GM21381 (cell line): Measurements from ENCODE around the gene ATXN1.
"Not testable (repeated sequence)": the region's sequence is repeated elsewhere in the genome, so short reads cannot be mapped to it uniquely, and the experiment has no call there.

Source experiments
- ATAC-seq: cut with Tn5 transposase; IDR thresholded peaks from one replicate; pipeline ENCODE4 v1.9.1; 2021; ENCODE audit warnings: mild to moderate bottlenecking, moderate library complexity; ENCODE audit not compliant: unreplicated experiment

The ATXN1 gene

GRCh38 chr6:16625291-16626265, 135.7 kb downstream of the ATXN1 start:
- no peak for ATAC-seq

- ATAC-seq: no peak
Measured at GRCh38 chr6:16624636-16625290, 136.5 kb downstream of the ATXN1 start.

- ATAC-seq: no peak
Measured at GRCh38 chr6:16623731-16624130, 137.5 kb downstream of the ATXN1 start.

DNA sequence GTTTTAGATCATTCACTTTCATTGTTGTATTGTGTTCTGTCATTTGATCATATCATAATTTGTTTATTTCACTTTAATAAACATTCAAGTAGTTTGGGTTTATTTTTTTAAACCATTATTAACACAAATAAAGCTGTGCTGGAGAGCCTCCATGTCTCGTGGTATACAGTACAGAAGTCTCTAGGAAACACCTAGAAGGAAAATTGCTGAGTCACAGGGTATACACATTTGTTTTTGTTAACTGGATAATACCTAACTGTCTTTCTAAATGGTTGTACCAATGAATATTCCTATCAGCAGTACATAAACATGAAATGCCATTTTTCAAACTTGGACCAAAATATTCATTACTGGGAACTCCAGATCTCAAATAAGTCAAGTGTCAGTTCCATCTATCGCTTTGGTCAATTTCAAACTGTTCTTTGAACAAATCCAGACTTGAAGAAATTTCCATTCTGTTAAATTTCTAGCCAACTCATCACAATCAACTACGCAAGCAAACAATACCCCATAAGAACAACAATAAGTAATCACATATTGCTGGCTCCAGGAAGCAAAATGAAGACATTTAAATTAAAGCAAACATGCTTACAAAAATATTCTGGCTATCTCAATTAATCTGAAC, 138.1 kb downstream of the ATXN1 start:
- ATAC-seq: no peak

- ATAC-seq: no peak
Measured at GRCh38 chr6:16622193-16622592, 139.1 kb downstream of the ATXN1 start.

DNA sequence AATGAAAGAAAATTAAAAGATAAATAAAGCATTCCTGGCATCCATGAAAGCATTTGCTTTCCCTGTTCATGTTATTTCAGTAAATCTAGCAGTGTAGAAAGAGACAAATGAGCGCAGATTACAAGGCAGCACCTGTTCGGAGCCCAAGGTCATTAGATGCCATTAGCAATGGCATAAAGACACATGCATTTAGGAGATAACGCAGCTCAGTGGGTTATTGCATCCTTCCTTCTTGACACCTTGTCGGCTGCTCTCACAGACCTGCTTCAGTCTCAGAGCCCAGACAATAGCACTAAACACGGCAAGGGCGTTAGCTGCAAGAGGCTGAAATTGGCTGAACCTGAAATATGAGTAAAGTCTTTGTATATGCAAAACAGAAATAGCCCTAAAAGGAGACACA, 140.3 kb downstream of the ATXN1 start:
- no peak for ATAC-seq

DNA sequence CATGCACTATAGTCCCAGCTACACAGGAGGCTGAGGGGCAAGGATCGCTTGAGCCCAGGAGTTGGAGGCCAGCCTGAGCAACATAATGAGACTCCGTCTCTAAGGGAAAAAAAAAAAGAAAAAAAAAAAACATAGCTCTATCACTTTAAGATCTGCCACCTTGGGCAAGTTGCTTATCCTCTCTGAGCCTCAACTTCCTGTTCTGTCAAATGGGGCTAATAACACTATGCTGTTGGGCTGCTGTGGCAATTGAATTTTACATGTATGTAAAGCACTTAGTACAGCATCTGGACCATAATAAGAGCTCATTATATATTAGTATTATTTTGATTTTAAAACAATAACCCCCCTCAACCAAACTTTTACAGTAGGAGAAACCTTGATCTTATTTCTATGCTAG, 141.5 kb downstream of the ATXN1 start:
- no peak for ATAC-seq

- no peak for ATAC-seq
Measured at GRCh38 chr6:16618962-16619361, 142.3 kb downstream of the ATXN1 start.

GRCh38 chr6:16615215-16615614, 146.0 kb downstream of the ATXN1 start:
- not testable (repeated sequence) for ATAC-seq

DNA sequence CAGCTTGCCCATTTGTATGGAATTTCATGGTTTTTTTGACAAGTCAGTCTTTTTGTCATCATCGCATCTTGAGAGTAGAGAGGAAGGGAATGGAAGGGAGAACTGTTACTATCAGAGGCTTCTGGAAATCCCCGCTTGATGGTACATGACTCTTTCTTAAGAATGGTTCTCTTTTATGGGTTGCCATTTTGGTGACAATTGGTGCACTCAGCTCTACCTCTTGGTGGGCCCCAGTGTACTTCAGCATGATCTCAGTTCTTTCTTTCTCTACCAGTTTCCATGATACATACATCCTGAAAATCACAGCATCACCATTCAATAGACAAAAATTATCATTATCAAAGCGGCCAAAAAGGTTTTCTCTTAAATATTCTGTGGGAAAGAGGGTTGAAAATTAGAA, 147.1 kb downstream of the ATXN1 start:
- not testable (repeated sequence) for ATAC-seq

GRCh38 chr6:16613504-16613903, 147.8 kb downstream of the ATXN1 start:
- not testable (repeated sequence) for ATAC-seq

DNA sequence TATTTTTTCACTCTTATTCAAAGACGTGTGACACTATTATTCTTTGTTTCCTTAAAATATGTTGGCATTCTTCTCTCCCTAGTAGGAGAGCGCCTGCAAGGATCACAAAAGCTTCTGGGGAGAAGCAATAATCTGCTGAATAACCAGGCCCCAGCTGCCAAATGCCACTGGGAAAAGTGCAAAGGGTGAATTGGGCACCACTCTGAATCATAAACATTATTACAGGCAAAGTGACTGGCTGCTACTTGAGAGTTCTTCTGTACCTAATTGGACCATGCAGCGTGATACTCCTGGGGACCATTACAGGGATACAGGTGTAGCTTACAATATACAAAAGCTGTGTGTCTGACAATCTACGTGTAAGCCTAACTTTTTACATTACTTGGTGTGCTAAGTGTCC, 152.8 kb downstream of the ATXN1 start:
- no peak for ATAC-seq

DNA sequence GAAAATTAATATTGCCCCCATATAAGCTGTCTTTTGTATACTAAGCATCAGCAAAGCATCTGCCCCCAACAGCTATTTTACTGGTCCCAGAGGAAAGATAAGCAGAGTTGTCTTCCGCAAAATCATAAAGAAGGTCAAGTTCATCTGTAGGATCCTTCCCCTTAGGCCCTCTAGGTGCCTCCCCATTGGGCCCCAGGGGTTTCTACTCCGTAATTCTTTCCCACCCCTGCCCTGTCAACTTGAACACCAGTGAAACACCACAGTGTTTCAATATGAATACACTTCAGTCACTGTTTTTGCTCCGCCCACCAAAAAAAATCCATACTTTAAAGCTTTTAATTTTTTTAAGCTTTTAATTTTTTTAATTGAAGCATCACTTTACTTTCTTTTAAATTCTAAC, 159.2 kb downstream of the ATXN1 start:
- ATAC-seq: peak; percentile 91

GRCh38 chr6:16600701-16601100, 160.6 kb downstream of the ATXN1 start:
- no peak for ATAC-seq

DNA sequence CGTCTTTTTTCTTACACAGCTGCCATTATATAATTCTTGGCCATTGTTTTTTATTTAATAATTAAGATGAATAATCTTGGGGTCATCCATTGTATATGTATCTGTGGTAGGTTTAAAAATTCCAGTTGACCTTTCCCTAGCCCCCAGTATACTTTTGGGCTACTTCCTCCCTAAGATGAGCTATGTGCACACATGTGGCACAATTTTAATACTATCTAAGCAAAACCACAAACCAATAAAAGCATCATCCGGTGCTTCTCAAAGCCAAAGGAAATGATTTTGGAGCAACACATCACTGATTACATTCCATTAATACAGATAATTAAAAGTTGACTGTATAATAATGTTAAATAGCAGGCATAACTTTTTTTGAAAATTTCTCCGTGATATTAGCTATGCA, 161.2 kb downstream of the ATXN1 start:
- no peak for ATAC-seq

GRCh38 chr6:16596616-16597331, 164.5 kb downstream of the ATXN1 start:
- no peak for ATAC-seq

- ATAC-seq: no peak
Measured at GRCh38 chr6:16595514-16596120, 165.6 kb downstream of the ATXN1 start.

DNA sequence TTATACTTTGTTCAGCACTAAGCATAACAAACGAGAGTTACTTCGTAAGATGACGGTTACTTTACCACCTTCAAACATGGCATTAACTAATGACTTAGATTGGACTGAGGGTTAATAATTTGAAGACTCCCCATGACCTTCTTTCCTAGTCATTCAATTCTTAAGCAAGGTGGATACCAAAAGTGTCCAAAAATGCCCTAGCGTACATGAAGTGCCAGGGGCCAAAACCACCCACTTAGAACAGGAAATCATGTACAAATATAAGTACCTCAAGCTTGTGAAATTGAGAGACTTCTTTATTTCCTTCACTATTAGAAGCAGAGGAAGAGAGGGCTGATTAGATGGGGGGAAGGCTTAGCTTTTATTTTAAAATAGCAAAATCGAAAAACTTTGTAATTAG, 166.4 kb downstream of the ATXN1 start:
- no peak for ATAC-seq

DNA sequence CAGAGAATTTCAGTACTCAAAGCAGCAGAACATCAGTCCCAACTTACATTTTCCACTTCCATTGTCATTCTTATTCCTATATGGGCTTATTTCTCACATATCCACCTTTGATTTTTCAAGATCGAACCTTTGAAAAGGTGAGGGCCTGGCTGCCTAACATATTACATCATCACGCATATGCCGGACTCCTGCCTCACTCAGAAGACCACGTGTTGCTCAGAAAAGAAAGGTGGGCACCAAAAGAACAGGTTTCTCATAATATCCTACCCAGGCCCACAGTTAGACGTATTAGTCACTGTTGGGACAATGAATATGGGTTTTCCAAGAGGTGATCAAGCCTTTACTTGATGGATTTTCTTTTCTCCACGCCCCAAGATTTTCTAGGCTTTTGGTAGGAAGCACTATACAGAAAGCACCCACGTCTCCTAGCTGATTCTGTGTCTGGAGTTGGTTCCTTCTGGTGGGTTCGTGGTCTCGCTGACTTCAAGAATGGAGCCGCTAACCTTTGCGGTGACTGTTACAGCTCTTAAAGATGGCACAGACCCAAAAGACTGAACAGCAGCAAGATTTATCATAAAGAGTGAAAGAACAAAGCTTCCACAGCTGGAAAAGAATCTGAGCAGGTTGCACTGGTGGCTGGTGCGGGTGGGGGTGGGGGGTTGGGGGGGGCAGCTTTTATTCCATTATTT, 168.9 kb downstream of the ATXN1 start:
- no peak for ATAC-seq
